T47D (cell line): ENCODE results near the gene GIPC3.

Experiments used
- DNase-seq, 2 experiments: peaks; one replicate each; pipeline versions ENCODE4 v3.0.0 to v3.0.0-alpha.2; 2011 to 2012; ENCODE audit warnings: low read depth in 1 of 2, low spot score in 1 of 2
- JUND ChIP-seq: IDR thresholded peaks from 2 replicates; pipeline ENCODE4 v1.6.1; 2012; ENCODE audit warnings: low read depth
- in situ Hi-C: cut with HindIII; loops from 2 replicates; pipeline ENCODE4 v1.10.0; 2016; ENCODE audit warnings: low sequenced_read_pairs, low pct_unique_long_range_greater_than_20kb

The GIPC3 gene

DNA sequence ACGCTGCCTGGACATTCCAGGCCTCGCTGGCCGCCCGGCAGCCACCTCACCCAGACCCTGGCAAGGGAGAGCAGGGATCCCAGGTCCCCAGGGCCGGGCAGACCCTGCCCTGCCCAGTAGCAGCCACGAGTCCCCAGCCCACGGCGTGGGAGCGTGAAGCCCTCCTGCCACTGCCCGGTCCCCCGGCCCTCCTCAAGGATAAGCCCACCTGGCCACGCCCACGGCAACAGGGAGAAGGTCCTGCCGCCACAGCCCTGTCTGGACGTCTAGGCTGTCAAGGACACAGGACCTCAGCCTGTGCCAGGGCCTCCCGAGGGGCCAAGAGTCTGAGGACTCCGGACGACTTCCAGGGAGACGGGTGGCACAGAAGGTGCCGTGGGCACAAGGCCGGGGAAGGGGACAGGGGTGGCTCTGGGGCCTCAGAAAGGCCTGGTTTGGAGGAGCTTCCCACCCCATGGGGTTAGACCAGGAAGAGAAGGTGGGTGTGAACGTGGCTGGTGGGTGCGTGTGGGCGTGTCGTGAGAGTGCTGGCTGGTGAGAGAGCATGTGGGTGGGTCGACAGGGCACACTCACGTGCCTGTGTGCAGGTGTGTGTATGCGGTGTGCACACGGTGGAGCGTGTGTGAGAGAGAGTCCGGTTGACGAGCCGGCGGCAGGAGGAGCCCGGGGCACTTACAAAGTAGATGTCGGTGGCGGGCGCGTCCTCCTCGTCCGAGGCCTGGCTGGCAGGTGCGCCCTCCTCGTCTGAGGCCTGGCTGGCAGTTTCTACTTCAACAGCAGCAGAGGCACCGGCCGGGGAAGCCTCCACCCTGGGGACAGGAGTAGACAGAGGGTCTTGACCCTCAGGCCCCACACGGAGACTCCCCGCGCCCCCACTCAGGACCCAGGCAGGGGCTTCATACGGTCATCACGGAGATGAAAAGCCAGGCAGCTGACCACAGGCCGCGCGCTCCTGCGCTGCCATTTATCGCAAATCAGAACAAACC, 53.2 kb downstream of the GIPC3 start:
- in situ Hi-C loops, result no loop called here
- no peak for DNase-seq
- no peak for TF ChIP-seq JUND

DNA sequence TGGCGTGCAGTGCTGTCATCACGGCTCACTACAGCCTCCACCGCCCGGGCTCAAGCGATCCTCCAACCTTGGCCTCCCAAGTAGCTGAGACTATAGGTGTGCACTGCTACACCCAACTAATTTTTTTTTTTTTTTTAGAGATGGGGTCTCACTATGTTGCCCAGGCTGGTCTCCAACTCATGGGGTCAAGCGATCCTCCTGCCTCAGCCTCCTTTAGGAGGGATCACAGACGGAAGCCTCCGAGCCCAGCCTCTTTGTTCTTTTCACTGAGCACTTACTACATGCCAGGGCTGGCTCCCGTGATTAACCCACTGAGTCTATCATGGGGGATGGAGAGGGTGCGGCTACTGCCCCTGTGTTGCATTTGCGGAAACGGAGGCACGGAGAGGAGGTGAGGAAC, 54.2 kb downstream of the GIPC3 start:
- no peak for TF ChIP-seq JUND
- no peak for DNase-seq
- in situ Hi-C loops, result no loop called here

DNA sequence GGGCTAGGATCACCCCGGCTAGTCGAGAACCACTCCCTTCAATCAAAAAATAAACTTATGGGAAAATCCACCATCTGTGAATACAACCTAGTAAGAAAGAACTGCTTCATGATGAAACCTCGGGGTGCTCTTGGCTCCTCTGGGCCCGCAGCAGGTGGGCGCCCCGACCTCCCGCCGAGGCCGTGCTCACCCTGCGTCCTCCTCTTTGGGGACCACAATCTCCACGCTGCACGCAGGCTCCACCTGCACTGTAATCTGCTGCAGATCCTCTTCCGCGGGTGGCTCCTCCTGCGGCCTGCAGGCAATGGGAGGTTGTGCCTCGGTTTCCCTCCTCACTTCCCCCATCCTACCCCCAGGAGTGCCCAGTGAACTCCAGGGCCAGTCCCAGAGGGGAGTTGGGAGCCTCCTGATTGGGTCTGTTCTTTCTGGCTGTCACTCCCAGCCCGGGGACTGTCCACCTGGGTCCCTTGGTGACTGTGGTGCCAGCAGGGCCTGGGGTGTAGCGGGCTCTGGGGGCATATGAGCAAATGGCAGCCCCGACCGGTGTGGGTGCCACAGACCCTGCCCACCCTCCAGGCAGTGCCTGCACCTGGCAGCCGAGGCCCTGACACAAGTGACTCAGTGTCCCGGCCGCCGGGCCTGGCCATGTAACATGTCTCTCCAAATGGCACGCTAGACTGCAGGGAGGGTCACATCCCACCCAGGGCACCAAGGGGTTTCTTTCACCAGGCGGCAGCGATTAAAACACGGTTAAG, 56.4 kb downstream of the GIPC3 start:
- TF ChIP-seq JUND, result no peak
- no peak for DNase-seq
- in situ Hi-C loops, result no loop called here

DNA sequence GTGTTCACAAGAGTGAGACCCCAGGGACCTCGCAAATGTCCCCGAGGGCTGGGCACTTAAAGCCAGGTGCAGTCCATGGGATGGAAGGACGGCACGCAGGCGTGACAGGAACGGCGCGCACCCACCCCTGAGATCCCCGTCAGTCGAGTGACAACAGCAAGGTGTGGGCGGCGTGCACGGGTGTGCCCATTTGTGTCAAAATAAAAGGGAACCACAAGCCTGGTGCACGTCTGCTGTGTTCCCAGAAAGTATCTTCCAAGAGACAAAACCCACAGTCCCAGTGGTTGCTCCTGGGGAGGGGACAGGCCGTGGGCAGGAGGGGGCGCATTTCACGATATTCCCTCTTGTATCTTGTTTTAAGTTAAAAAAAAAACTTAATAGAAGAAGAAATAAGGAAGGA, 57.0 kb downstream of the GIPC3 start:
- no peak for TF ChIP-seq JUND

More for the DNA sequence above, 57.0 kb downstream of the GIPC3 start:
- in situ Hi-C loops, result no loop called here
- no peak for DNase-seq
